H1 (cell line): ENCODE results near the gene DYNC1H1. TPM values are rescaled to one million over a fixed set of nuclear protein-coding genes. Genes with fewer than 3 reads are reported as not detected.
"Not testable (repeated sequence)": the region's sequence is repeated elsewhere in the genome, so short reads cannot be mapped to it uniquely, and the experiment has no call there.

ENCODE experiments used
- CTCF ChIA-PET: fragments of 300-600 bp; sonication (Branson Sonifier 250); formaldehyde crosslinking; loops from one replicate; lab custom pipeline; 2021; ENCODE audit not compliant: partially characterized antibody; lab: Charles Lee
- POLR2A ChIA-PET: fragments of 300-600 bp; sonication (Branson Sonifier 250); formaldehyde crosslinking; loops from one replicate; lab custom pipeline; 2021; ENCODE audit warnings: inconsistent platforms; ENCODE audit not compliant: partially characterized antibody; lab: Charles Lee
- DNase-seq, 2 experiments: peaks; one replicate each; pipeline versions ENCODE4 v3.0.0 to v3.0.0-alpha.2; 2010 to 2022; ENCODE audit warnings: low spot score in 2 of 2, low read depth in 1 of 2, mixed read lengths in 1 of 2
- FAIRE-seq: peaks from 2 replicates; lab custom pipeline; 2011; peaks lifted over from hg19 to GRCh38; lab: Jason Lieb, UNC
- H2AFZ ChIP-seq: 2 replicates; pipeline ENCODE4 v1.8.1; 2012; ENCODE audit warnings: low read length, inconsistent platforms
- H2AK5ac ChIP-seq: 2 replicates; pipeline ENCODE4 v1.6.1; 2013; ENCODE audit warnings: low read depth, low read length
- H2BK120ac ChIP-seq: replicated peaks from 2 replicates; pipeline ENCODE3; 2013; ENCODE audit warnings: low read depth, low read length, inconsistent platforms
- H2BK12ac ChIP-seq: 2 replicates; pipeline ENCODE4 v1.6.1; 2013; ENCODE audit warnings: low read depth, low read length
- H2BK15ac ChIP-seq: 2 replicates; pipeline ENCODE4 v1.6.1; 2013; ENCODE audit warnings: low read length
- H2BK20ac ChIP-seq: 2 replicates; pipeline ENCODE4 v1.6.1; 2013; ENCODE audit warnings: low read length
- H2BK5ac ChIP-seq: 2 replicates; pipeline ENCODE4 v1.6.1; 2013; ENCODE audit warnings: low read depth, low read length
- H3K14ac ChIP-seq: 2 replicates; pipeline ENCODE4 v1.6.1; 2013; ENCODE audit warnings: inconsistent platforms; ENCODE audit not compliant: insufficient read length
- H3K18ac ChIP-seq: 2 replicates; pipeline ENCODE4 v1.6.1; 2013; ENCODE audit warnings: low read length; ENCODE audit errors: extremely low read depth
- H3K23ac ChIP-seq: 2 replicates; pipeline ENCODE4 v1.6.1; 2013; ENCODE audit warnings: inconsistent platforms; ENCODE audit not compliant: insufficient read length
- H3K23me2 ChIP-seq: 2 replicates; pipeline ENCODE4 v1.6.1; 2013; ENCODE audit warnings: low read depth, low read length
- H3K27ac ChIP-seq: 2 replicates; pipeline ENCODE4 v1.6.1; 2011; ENCODE audit warnings: low read depth, low read length, inconsistent platforms
- H3K27me3 ChIP-seq, 4 experiments: replicated peaks in 1 of 4; 1 replicate in 1 of 4; 2 replicates in 3 of 4; pipeline versions ENCODE4 v1.6.1 to v1.8.1; 2011 to 2013; ENCODE audit warnings: low read length in 3 of 4, mild to moderate bottlenecking in 3 of 4, inconsistent platforms in 2 of 4, mixed read lengths in 2 of 4, moderate library complexity in 1 of 4; ENCODE audit not compliant: control insufficient read depth in 3 of 4, insufficient read depth in 3 of 4; ENCODE audit errors: extremely low read depth in 1 of 4
- H3K36me3 ChIP-seq, 4 experiments: 2 replicates each; pipeline versions ENCODE4 v1.6.1 to v1.8.1; 2011 to 2013; ENCODE audit warnings: mild to moderate bottlenecking in 4 of 4, low read length in 3 of 4, moderate library complexity in 2 of 4, control low read depth in 1 of 4, inconsistent platforms in 1 of 4; ENCODE audit not compliant: insufficient read depth in 4 of 4, control insufficient read depth in 2 of 4
- H3K4ac ChIP-seq: replicated peaks from 2 replicates; pipeline ENCODE3; 2013; ENCODE audit warnings: low read length, low read depth, mixed read lengths, inconsistent platforms; ENCODE audit not compliant: insufficient read length
- H3K4me1 ChIP-seq, 4 experiments: replicated peaks in 1 of 4; 1 replicate in 1 of 4; 2 replicates in 3 of 4; pipeline versions ENCODE4 v1.6.1 to v1.8.1; 2011 to 2013; ENCODE audit warnings: low read length in 3 of 4, inconsistent platforms in 2 of 4, mixed read lengths in 1 of 4; ENCODE audit not compliant: insufficient read depth in 4 of 4, control insufficient read depth in 3 of 4
- H3K4me2 ChIP-seq, 2 experiments: 2 replicates each; pipeline versions ENCODE4 v1.6.1 to v1.8.1; 2011 to 2013; ENCODE audit warnings: low read depth in 2 of 2, low read length in 2 of 2, control low read depth in 1 of 2, inconsistent platforms in 1 of 2, mild to moderate bottlenecking in 1 of 2; ENCODE audit not compliant: insufficient read depth in 1 of 2
- H3K4me3 ChIP-seq, 4 experiments: fragments of 200-600, 300-600 bp in 1 of 4; sonication (generic), shearing (Covaris generic), sonication (Bioruptor Twin) in 1 of 4; 2 replicates each; pipeline versions ENCODE4 v1.5.1 to v1.8.1; 2011 to 2016; ENCODE audit warnings: low read length in 4 of 4, low read depth in 3 of 4, control low read depth in 2 of 4, inconsistent platforms in 2 of 4, mild to moderate bottlenecking in 2 of 4, mixed read lengths in 1 of 4, moderate library complexity in 1 of 4; ENCODE audit not compliant: insufficient read depth in 2 of 4; ENCODE audit errors: extremely low read depth in 1 of 4
- H3K56ac ChIP-seq: replicated peaks from 2 replicates; pipeline ENCODE3; 2013; ENCODE audit warnings: low read depth, mild to moderate bottlenecking, mixed read lengths, low read length, inconsistent platforms; ENCODE audit not compliant: insufficient read length
- H3K79me1 ChIP-seq: 2 replicates; pipeline ENCODE4 v1.6.1; 2013; ENCODE audit warnings: low read depth, low read length, control low read depth
- H3K79me2 ChIP-seq, 2 experiments: 2 replicates each; pipeline versions ENCODE4 v1.6.1 to v1.8.1; 2012 to 2013; ENCODE audit warnings: low read length in 2 of 2, mild to moderate bottlenecking in 2 of 2, inconsistent platforms in 1 of 2; ENCODE audit not compliant: insufficient read depth in 2 of 2, control insufficient read depth in 1 of 2
- H3K9ac ChIP-seq, 4 experiments: replicated peaks in 1 of 4; 1 replicate in 1 of 4; 2 replicates in 3 of 4; pipeline versions ENCODE4 v1.6.1 to v1.8.1; 2011 to 2013; ENCODE audit warnings: low read depth in 3 of 4, low read length in 3 of 4, control low read depth in 2 of 4, mild to moderate bottlenecking in 2 of 4, moderate library complexity in 2 of 4, inconsistent platforms in 1 of 4; ENCODE audit errors: extremely low read depth in 1 of 4
- H3K9me3 ChIP-seq, 2 experiments: 2 replicates each; pipeline versions ENCODE4 v1.6.1 to v1.8.1; 2012 to 2013; ENCODE audit warnings: mild to moderate bottlenecking in 2 of 2, moderate library complexity in 2 of 2, control low read depth in 1 of 2, inconsistent platforms in 1 of 2, low read depth in 1 of 2, low read length in 1 of 2, mixed read lengths in 1 of 2; ENCODE audit not compliant: insufficient read depth in 2 of 2
- H4K20me1 ChIP-seq, 2 experiments: replicated peaks in 1 of 2; 2 replicates each; pipeline versions ENCODE3 to v1.8.1; 2011 to 2013; ENCODE audit warnings: inconsistent platforms in 2 of 2, low read length in 2 of 2, mild to moderate bottlenecking in 1 of 2; ENCODE audit not compliant: insufficient read depth in 2 of 2, control insufficient read depth in 1 of 2
- H4K5ac ChIP-seq: 2 replicates; pipeline ENCODE4 v1.6.1; 2013; ENCODE audit warnings: low read length, low read depth, mixed read lengths, inconsistent platforms; ENCODE audit not compliant: insufficient read length
- H4K8ac ChIP-seq: 2 replicates; pipeline ENCODE4 v1.8.0; 2013; ENCODE audit warnings: mild to moderate bottlenecking, moderate library complexity, low read length, inconsistent platforms; ENCODE audit not compliant: insufficient read depth; ENCODE audit errors: extremely low read depth
- H4K91ac ChIP-seq: replicated peaks from 2 replicates; pipeline ENCODE3; 2013; ENCODE audit warnings: low read length, mixed read lengths, inconsistent platforms; ENCODE audit not compliant: insufficient read length
- WGBS, 2 experiments: shearing (Covaris generic) in 1 of 2; methylation state at CpG; one replicate each; pipeline versions ENCODE4 v1.1.6 to v1.1.7; 2013 to 2015; ENCODE audit warnings: low lambda C conversion rate in 2 of 2, mixed read lengths in 2 of 2, inconsistent platforms in 1 of 2, low coverage in 1 of 2, missing lambda C conversion rate in 1 of 2; ENCODE audit not compliant: insufficient replicate concordance in 2 of 2, insufficient coverage in 1 of 2, insufficient read length in 1 of 2; ENCODE audit errors: extremely low coverage in 1 of 2, missing lambda C conversion rate in 1 of 2; 5-methylcytosine and 5-hydroxymethylcytosine counted together
- polyA plus RNA-seq, 7 experiments: library from polyadenylated mRNA; depleted of rRNA in 3 of 7; stranded (reverse) in 5 of 7; unstranded in 2 of 7; fragments of >200 nt in 5 of 7; fragments of 200-250 nt in 2 of 7; gene quantifications; 1 replicate in 5 of 7; 2 replicates in 1 of 7; 4 replicates in 1 of 7; pipeline versions ENCODE4 v1.2.1 to v1.2.3, GENCODE V29; 2011 to 2013; ENCODE audit warnings: missing spikeins in 2 of 7, mixed read lengths in 2 of 7
- total RNA-seq: library from RNA; stranded (reverse); fragmentation: NEBNext Ultra II Directional; extraction: Animal tissue kit (Norgen Biotek cat#: 25700); gene quantifications from 2 replicates; pipeline ENCODE4 v1.2.1, GENCODE V29; 2021

DYNC1H1 gene
- total and polyA plus RNA-seq, 2 of the 8 experiments (the other 6 are each of a cell fraction or from before 2014, with no cell fraction given), result 238 to 387 TPM

DNA sequence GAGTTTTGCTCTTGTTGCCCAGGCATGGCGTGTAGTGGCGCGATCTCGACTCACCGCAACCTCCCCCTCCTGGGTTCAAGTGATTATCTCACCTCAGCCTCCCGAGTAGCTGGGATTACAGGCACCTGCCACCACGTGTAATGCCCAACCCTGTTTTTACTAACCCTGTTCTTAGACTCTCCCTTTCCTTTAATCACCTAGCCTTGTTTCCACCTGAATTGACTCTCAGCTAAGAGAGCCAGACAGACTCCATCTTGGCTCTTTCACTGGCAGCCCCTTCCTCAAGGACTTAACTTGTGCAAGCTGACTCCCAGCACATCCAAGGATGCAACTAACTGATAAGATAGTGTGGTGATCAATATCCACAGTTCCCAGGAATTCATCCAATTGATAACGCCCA is 100.2 kb downstream of the DYNC1H1 start:
- not testable (repeated sequence) for H4K20me1 ChIP-seq, H3K27me3 ChIP-seq, H4K8ac ChIP-seq, H3K36me3 ChIP-seq, H3K4me1 ChIP-seq, H3K56ac ChIP-seq, H3K23ac ChIP-seq, H3K18ac ChIP-seq, H3K4me3 ChIP-seq, H3K23me2 ChIP-seq, H3K4ac ChIP-seq, H2BK15ac ChIP-seq, DNase-seq, H3K79me1 ChIP-seq, H2BK20ac ChIP-seq, H3K9me3 ChIP-seq, H3K4me2 ChIP-seq, H3K9ac ChIP-seq, H2AK5ac ChIP-seq, FAIRE-seq, H2BK5ac ChIP-seq, H2BK12ac ChIP-seq, H2BK120ac ChIP-seq, H4K91ac ChIP-seq, H3K79me2 ChIP-seq, H3K14ac ChIP-seq, H2AFZ ChIP-seq, H4K5ac ChIP-seq, H3K27ac ChIP-seq
- POLR2A ChIA-PET, result interaction anchor here (0.6 to 1.7 kb wide), 6 partner anchors 9 to 216 kb away, joined by 3 to 7 read pairs (median 4); no protein-coding TSS in a partner anchor
- WGBS, 2 experiments, result 86% methylated on average over 8 of the region's 8 CpGs; no CpG with 5 or more reads in 1 of the 2 experiments
- CTCF ChIA-PET, result interaction anchor here (0.9 to 5.4 kb wide), 5 partner anchors 14 to 294 kb away, joined by 3 to 37 read pairs (median 5); no protein-coding TSS in a partner anchor
